Right lobe of liver (tissue), 6 donors: ENCODE results near the gene SBF2. TPM values are rescaled to one million over a fixed set of nuclear protein-coding genes. Genes with fewer than 3 reads are reported as not detected.

Source experiments
- ATAC-seq, 4 donors: fragments of 200-7000 bp; cut with Tn5 transposase; one replicate each; pipeline ENCODE4 v1.9.1; 2020; ENCODE audit warnings: mild to moderate bottlenecking in 4 of 4, moderate library complexity in 4 of 4
- DNase-seq, 3 donors: peaks; one replicate each; pipeline ENCODE4 v3.0.0-alpha.2; 2020
- H3K27ac ChIP-seq, 3 donors: fragments of 200-600 bp; one replicate each; pipeline ENCODE4 v1.8.0; 2022
- H3K27me3 ChIP-seq, 2 donors: fragments of 200-600 bp; one replicate each; pipeline ENCODE4 v1.8.0; 2022
- H3K36me3 ChIP-seq, 4 donors: fragments of 200-600 bp; sonication (generic) in 1 of 4; one replicate each; pipeline versions ENCODE4 v1.5.1 to v1.8.0; 2017 to 2022; ENCODE audit warnings: control low read depth in 1 of 4
- H3K4me1 ChIP-seq, 4 donors: fragments of 200-600 bp; sonication (generic) in 1 of 4; one replicate each; pipeline versions ENCODE4 v1.5.1 to v1.8.0; 2017 to 2022; ENCODE audit warnings: control low read depth in 1 of 4
- H3K4me3 ChIP-seq, 3 donors: fragments of 200-600 bp; one replicate each; pipeline ENCODE4 v1.8.0; 2022
- H3K9me3 ChIP-seq, 4 donors: fragments of 200-600 bp; sonication (generic) in 1 of 4; one replicate each; pipeline versions ENCODE4 v1.5.1 to v1.8.0; 2017 to 2022; ENCODE audit warnings: control low read depth in 1 of 4
- CTCF ChIP-seq, 4 donors: fragments of 200-600 bp in 3 of 4; fragments of 450-650 bp in 1 of 4; IDR thresholded peaks; one replicate each; pipeline versions ENCODE4 v1.5.1 to v1.8.0; 2016 to 2022; ENCODE audit warnings: antibody characterized with exemption in 4 of 4, mild to moderate bottlenecking in 2 of 4
- POLR2A ChIP-seq: fragments of 450-650 bp; IDR thresholded peaks from one replicate; pipeline ENCODE4 v1.6.1; 2017; ENCODE audit warnings: antibody characterized with exemption, mild to moderate bottlenecking
- WGBS: methylation state at CpG from one replicate; pipeline ENCODE4 v1.1.6; 2018; ENCODE audit warnings: low coverage, low lambda C conversion rate; ENCODE audit not compliant: insufficient coverage; ENCODE audit errors: missing lambda C conversion rate; 5-methylcytosine and 5-hydroxymethylcytosine counted together
- intact Hi-C, 2 donors: fragments of 100-400 bp; cut with DNase I; formaldehyde crosslinking; loops; one replicate each; pipeline versions ENCODE4 v1.11.2 to v1.14.1; 2022
- total RNA-seq, 6 experiments: library from RNA; depleted of rRNA in 2 of 6; stranded (reverse); fragments of >200 nt in 2 of 6; fragmentation: NEBNext Ultra II Directional in 3 of 6; extraction: Animal tissue kit (Norgen Biotek cat#: 25700) in 3 of 6; gene quantifications; one replicate each; pipeline versions ENCODE4 v1.1.0 to v1.2.4, GENCODE V29; 2016 to 2023
- donor health status: DM: no; HTN: yes; CAD: no.
- donor health status: DM: no; HTN: no; CAD: no.
- donor health status: DM: no; HTN: no; CAD: no.
- donor health status: DM: no; HTN: yes; CAD: no.
- donor health status: DM: no; HTN: yes; CAD: no.

Gene SBF2
- total RNA-seq, 6 experiments from 2014 or later, result 13.7 to 28.4 (median 21.3) TPM

DNA sequence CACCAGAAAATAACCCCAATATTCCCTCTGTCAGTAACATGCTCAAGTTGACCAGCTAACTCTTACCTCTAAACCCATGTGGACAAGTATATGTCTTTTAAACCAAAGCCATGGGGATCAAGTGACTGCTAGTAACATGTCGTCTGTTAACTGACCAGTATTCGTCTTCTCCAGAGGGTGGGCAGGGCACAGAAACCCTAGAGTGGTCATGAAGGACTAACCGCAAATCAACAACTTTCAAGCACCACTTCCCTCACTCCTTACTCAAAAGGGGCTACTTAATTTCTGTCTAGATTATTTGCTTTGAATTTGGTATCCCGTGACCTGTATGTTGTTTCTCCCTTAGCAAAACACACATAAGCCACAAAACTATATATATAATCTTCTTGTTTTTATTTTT is 336.9 kb downstream of the SBF2 start:
- DNase-seq, result no peak
- H3K36me3 ChIP-seq, result no peaks in the 10 kb centered on the region
- 78% methylated on average over 4 of the region's 4 CpGs for WGBS
- intact Hi-C loops, result no loop called here
- TF ChIP-seq CTCF (IDR thresholded peaks at IDR 0.05), result no peak
- no peak for TF ChIP-seq POLR2A
- ATAC-seq, result no peak
- no peaks in the 10 kb centered on the region for H3K4me1 ChIP-seq
- H3K27ac ChIP-seq, result no peak overlapping the region
- no peak overlapping the region for H3K4me3 ChIP-seq
- H3K9me3 ChIP-seq, result no peaks in the 10 kb centered on the region
- no peaks in the 10 kb centered on the region for H3K27me3 ChIP-seq

DNA sequence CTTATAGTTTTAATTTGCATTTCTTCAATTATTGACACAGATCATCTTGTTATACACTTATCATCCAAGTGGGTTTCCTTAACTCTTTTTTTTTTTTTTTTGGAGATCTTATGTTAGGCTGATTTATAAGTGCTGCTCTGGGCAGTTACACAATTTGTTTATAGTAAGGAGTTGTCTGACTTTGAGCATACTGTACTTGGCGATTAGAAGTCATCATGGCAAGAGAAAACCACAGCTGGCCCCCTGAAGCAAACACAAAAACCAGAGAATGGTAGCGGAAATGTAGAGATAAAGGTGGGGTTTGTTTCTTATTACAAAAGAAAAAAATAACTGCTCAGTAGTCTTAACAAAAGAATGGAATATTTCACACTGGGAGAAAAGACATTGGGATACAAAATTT is 337.5 kb downstream of the SBF2 start:
- ATAC-seq (no peak), DNase-seq (no peak)
- H3K27ac ChIP-seq, result no peak overlapping the region
- TF ChIP-seq POLR2A, result no peak
- TF ChIP-seq CTCF (IDR thresholded peaks at IDR 0.05), result no peak
- peaks cover 0 to 2% (median 0%) of the 10 kb centered on the region in 4 donors for H3K36me3 ChIP-seq
- intact Hi-C loops, result no loop called here
- no peaks in the 10 kb centered on the region for H3K9me3 ChIP-seq
- H3K4me3 ChIP-seq, result no peak overlapping the region
- H3K27me3 ChIP-seq, result no peaks in the 10 kb centered on the region
- 96% methylated on average over 2 of the region's 2 CpGs for WGBS
- H3K4me1 ChIP-seq, result no peaks in the 10 kb centered on the region

DNA sequence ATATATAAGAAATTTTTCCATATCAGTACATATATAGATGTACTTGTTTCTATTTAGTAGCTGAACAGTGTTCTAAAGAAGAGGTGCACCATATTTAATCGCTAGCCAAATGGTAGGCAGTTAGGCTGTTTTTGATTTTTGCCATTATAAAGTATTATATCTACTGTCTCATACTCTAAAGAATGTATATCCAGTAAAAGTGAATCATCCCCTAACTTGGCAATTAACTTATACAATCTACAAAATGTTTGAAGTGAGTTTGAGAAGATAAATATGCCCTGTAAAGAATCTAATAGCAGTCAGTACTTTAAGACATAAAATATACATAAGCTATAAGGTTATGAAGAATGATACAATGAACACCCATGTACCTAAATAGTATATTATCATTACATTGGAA is 338.6 kb downstream of the SBF2 start:
- TF ChIP-seq CTCF (IDR thresholded peaks at IDR 0.05) (no peak), POLR2A (no peak)
- Histone ChIP-seq H3K4me3 (no peak overlapping the region), H3K27ac (no peak overlapping the region), H3K36me3 (peaks cover 0 to 3% (median 0%) of the 10 kb centered on the region in 4 donors), H3K9me3 (no peaks in the 10 kb centered on the region), H3K27me3 (no peaks in the 10 kb centered on the region), H3K4me1 (no peaks in the 10 kb centered on the region)
- no peak for DNase-seq
- intact Hi-C loops, result no loop called here
- 93% methylated on average over 1 of the region's 1 CpG for WGBS
- no peak for ATAC-seq

- H3K27ac ChIP-seq, result no peak overlapping the region
- WGBS, result 76% methylated on average over 3 of the region's 3 CpGs
- H3K36me3 ChIP-seq, result peaks cover 0 to 3% (median 0%) of the 10 kb centered on the region in 4 donors
- ATAC-seq (no peak), DNase-seq (no peak)
- H3K27me3 ChIP-seq, result no peaks in the 10 kb centered on the region
- no peaks in the 10 kb centered on the region for H3K4me1 ChIP-seq
- H3K4me3 ChIP-seq, result no peak overlapping the region
- TF ChIP-seq POLR2A, result no peak
- TF ChIP-seq CTCF (IDR thresholded peaks at IDR 0.05), result no peak
- H3K9me3 ChIP-seq, result no peaks in the 10 kb centered on the region
- intact Hi-C loops, result no loop called here
Observed at GRCh38 chr11:9953994-9954626, 339.9 kb downstream of the SBF2 start.
